Loucy (cell line): ENCODE results near the gene ROBO1.

Experiments used
- H2AFZ ChIP-seq: fragments of 200-600 bp; sonication (generic); 2 replicates; pipeline ENCODE4 v1.6.0; 2016; ENCODE audit warnings: antibody characterized with exemption, mild to moderate bottlenecking, low read length, moderate library complexity
- H3F3A ChIP-seq: fragments of 200-600 bp; 2 replicates; pipeline ENCODE4 v1.6.0; 2016; ENCODE audit warnings: antibody characterized with exemption, low read depth, mild to moderate bottlenecking
- H3K27me3 ChIP-seq: fragments of 200-600 bp; sonication (generic); 2 replicates; pipeline ENCODE4 v1.6.1; 2014; ENCODE audit warnings: low read length, mild to moderate bottlenecking; ENCODE audit not compliant: insufficient read depth, poor library complexity, severe bottlenecking
- H3K36me3 ChIP-seq: fragments of 200-600 bp; sonication (generic); 2 replicates; pipeline ENCODE4 v1.6.1; 2016; ENCODE audit warnings: low read length; ENCODE audit not compliant: insufficient read depth
- H3K4me1 ChIP-seq: fragments of 200-600 bp; sonication (generic); 2 replicates; pipeline ENCODE4 v1.5.1; 2014; ENCODE audit warnings: low read length, mild to moderate bottlenecking; ENCODE audit not compliant: insufficient read depth, poor library complexity, severe bottlenecking
- H3K4me2 ChIP-seq: fragments of 200-600 bp; sonication (generic); 2 replicates; pipeline ENCODE4 v1.6.0; 2014; ENCODE audit warnings: antibody characterized with exemption, low read length, low read depth, mild to moderate bottlenecking; ENCODE audit not compliant: poor library complexity, severe bottlenecking
- H3K4me3 ChIP-seq: fragments of 200-600 bp; sonication (generic); 2 replicates; pipeline ENCODE4 v1.5.1; 2014; ENCODE audit warnings: low read length, mild to moderate bottlenecking, mixed read lengths; ENCODE audit not compliant: poor library complexity, severe bottlenecking
- H3K79me2 ChIP-seq: fragments of 200-600 bp; sonication (generic); 2 replicates; pipeline ENCODE4 v1.6.1; 2014; ENCODE audit warnings: low read length; ENCODE audit not compliant: insufficient read depth
- H3K9ac ChIP-seq: fragments of 200-600 bp; sonication (generic); 2 replicates; pipeline ENCODE4 v1.6.0; 2014; ENCODE audit warnings: mild to moderate bottlenecking, low read depth, low read length, moderate library complexity; ENCODE audit not compliant: poor library complexity, severe bottlenecking
- H3K9me2 ChIP-seq: fragments of 200-600 bp; sonication (generic); replicated peaks from 2 replicates; pipeline ENCODE4 v1.6.1; 2016; ENCODE audit warnings: low read depth, low read length, mixed read lengths
- H3K9me3 ChIP-seq: fragments of 200-600 bp; sonication (generic); 2 replicates; pipeline ENCODE4 v1.6.1; 2014; ENCODE audit warnings: mild to moderate bottlenecking, antibody characterized with exemption, low read length, low read depth; ENCODE audit not compliant: insufficient read depth
- H4K20me1 ChIP-seq: fragments of 200-600 bp; sonication (generic); 2 replicates; pipeline ENCODE4 v1.6.0; 2014; ENCODE audit warnings: antibody characterized with exemption, low read length, mild to moderate bottlenecking; ENCODE audit not compliant: insufficient read depth, poor library complexity, severe bottlenecking
- EZH2phosphoT487 ChIP-seq: fragments of 200-600 bp; IDR thresholded peaks from 2 replicates; pipeline ENCODE4 v1.6.1; 2018; ENCODE audit warnings: antibody characterized with exemption, mild to moderate bottlenecking, moderate library complexity, borderline replicate concordance
- TF ChIP-seq, protein P1 (sequence below): fragments of 200-600 bp; sonication (generic); conservative IDR thresholded peaks from 2 replicates; pipeline ENCODE4 v1.5.1; 2014; ENCODE audit warnings: mild to moderate bottlenecking, antibody characterized with exemption, low read length

Gene ROBO1

DNA sequence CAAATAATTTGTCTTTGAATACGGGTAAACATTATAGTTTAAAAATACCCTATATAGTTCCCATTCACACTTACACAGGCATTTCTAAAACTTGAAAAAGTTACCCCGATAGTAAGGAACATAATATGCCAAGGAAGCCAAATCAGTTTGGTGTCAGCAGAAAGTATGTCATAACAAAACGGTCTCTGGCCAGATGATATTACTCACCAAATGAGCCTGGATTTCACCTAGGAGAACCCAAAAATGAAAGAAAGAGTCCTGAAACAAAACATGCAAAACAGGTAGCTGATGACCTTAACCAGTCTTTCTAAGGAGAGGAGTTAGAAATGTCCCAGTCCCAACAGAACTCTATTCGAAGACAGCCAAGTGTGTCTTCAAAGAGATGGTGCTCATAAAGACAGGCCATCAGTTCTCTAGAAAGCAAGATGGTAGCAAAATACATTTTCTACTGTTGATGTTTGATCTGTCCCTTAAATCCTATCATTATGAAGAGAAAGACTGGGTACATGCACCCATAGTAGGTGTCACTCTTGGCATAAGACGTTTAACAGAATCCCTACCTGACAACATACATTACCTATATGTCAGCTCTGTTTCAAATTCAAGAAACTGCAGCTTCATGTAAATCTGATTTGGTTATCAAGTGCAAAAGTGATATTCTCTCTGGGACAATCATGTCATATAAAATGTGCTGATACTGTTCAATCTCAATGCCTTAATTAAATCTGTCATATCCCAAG, 942.5 kb downstream of the ROBO1 start:
- H3K4me2 ChIP-seq: no peak overlapping the region

DNA sequence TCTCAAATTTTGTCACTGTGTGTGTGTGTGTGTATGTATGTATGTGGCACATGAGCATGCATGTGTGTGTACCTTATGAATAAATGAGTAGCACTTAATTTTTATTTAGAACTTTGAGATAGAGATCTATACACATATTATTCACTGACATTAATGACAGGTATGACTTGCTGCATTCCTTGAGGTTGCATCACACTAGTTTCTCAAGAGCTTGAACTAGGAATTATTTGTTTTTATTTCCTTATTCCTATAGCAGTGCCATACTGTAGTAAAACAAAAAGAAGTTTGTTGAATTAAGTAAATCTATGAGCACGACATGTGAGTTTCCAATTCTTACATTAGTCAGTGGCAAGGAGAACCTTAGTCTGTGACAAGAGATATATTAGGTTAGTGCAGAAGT, 943.9 kb downstream of the ROBO1 start:
- Histone ChIP-seq H2AFZ (no peak overlapping the region), H3K9ac (no peak overlapping the region), H3K9me3 (no peaks in the 10 kb centered on the region), H3K79me2 (no peaks in the 10 kb centered on the region), H3K36me3 (no peaks in the 10 kb centered on the region), H3K9me2 (no peaks in the 10 kb centered on the region), H3K4me3 (no peak overlapping the region), H3K27me3 (no peaks in the 10 kb centered on the region), H3K4me2 (no peak overlapping the region), H4K20me1 (no peaks in the 10 kb centered on the region), H3F3A (no peaks in the 10 kb centered on the region), H3K4me1 (no peaks in the 10 kb centered on the region)
- TF ChIP-seq EZH2phosphoT487: no peak
- TF ChIP-seq, protein P1, sequence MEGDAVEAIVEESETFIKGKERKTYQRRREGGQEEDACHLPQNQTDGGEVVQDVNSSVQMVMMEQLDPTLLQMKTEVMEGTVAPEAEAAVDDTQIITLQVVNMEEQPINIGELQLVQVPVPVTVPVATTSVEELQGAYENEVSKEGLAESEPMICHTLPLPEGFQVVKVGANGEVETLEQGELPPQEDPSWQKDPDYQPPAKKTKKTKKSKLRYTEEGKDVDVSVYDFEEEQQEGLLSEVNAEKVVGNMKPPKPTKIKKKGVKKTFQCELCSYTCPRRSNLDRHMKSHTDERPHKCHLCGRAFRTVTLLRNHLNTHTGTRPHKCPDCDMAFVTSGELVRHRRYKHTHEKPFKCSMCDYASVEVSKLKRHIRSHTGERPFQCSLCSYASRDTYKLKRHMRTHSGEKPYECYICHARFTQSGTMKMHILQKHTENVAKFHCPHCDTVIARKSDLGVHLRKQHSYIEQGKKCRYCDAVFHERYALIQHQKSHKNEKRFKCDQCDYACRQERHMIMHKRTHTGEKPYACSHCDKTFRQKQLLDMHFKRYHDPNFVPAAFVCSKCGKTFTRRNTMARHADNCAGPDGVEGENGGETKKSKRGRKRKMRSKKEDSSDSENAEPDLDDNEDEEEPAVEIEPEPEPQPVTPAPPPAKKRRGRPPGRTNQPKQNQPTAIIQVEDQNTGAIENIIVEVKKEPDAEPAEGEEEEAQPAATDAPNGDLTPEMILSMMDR: no peak

More for the DNA sequence above, 942.5 kb downstream of the ROBO1 start:
- Histone ChIP-seq H3K36me3 (no peaks in the 10 kb centered on the region), H3K4me3 (no peak overlapping the region), H3K9ac (no peak overlapping the region), H3K79me2 (no peaks in the 10 kb centered on the region), H2AFZ (no peak overlapping the region), H3K27me3 (no peaks in the 10 kb centered on the region), H3F3A (no peaks in the 10 kb centered on the region), H3K4me1 (no peaks in the 10 kb centered on the region), H3K9me3 (no peaks in the 10 kb centered on the region), H3K9me2 (no peaks in the 10 kb centered on the region), H4K20me1 (no peaks in the 10 kb centered on the region)
- TF ChIP-seq, protein P1: no peak
- TF ChIP-seq EZH2phosphoT487: no peak

DNA sequence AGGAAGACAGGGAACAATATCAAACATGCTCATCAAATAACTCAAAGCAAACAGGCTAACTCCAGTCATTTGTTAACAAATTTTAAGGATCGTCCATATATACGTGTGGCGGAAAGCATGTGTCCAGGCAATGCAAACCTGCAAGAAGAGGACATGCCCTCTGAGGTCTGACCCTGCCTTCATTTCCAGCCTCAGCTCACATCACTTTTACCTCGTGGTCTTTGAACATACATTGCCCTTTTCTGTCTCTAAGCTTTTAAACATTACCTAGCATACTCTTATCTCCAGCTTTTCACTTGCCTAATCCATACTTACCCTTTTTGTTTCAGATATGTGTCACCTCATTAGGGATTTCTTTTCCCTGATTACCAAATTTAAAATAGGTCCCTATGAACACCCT, 944.4 kb downstream of the ROBO1 start:
- Histone ChIP-seq H4K20me1 (no peaks in the 10 kb centered on the region), H3K36me3 (no peaks in the 10 kb centered on the region), H3K9ac (no peak overlapping the region), H3K4me3 (no peak overlapping the region), H3K9me2 (no peaks in the 10 kb centered on the region), H3K9me3 (no peaks in the 10 kb centered on the region), H2AFZ (no peak overlapping the region), H3K4me2 (no peak overlapping the region), H3K79me2 (no peaks in the 10 kb centered on the region), H3K27me3 (no peaks in the 10 kb centered on the region), H3F3A (no peaks in the 10 kb centered on the region), H3K4me1 (no peaks in the 10 kb centered on the region)
- TF ChIP-seq, protein P1: no peak
- no peak for TF ChIP-seq EZH2phosphoT487
